H1 (cell line): ENCODE results near the gene GALNT5. TPM values are rescaled to one million over a fixed set of nuclear protein-coding genes. Genes with fewer than 3 reads are reported as not detected.

Experiments
- CHD1 ChIP-seq: IDR thresholded peaks from 2 replicates; pipeline ENCODE4 v1.6.1; 2012; ENCODE audit warnings: low read depth, low read length, improper control_type of control experiment
- HDAC6 ChIP-seq: IDR thresholded peaks from one replicate; pipeline ENCODE4 v1.7.1; 2012; ENCODE audit warnings: low read depth, mild to moderate bottlenecking, inconsistent platforms, low read length, moderate library complexity
- SP1 ChIP-seq: IDR thresholded peaks from 2 replicates; pipeline ENCODE4 v1.6.1; 2011; ENCODE audit warnings: low read depth, low read length
- polyA plus RNA-seq, 7 experiments: library from polyadenylated mRNA; depleted of rRNA in 3 of 7; stranded (reverse) in 5 of 7; unstranded in 2 of 7; fragments of >200 nt in 5 of 7; fragments of 200-250 nt in 2 of 7; gene quantifications; 1 replicate in 5 of 7; 2 replicates in 1 of 7; 4 replicates in 1 of 7; pipeline versions ENCODE4 v1.2.1 to v1.2.3, GENCODE V29; 2011 to 2013; ENCODE audit warnings: missing spikeins in 2 of 7, mixed read lengths in 2 of 7
- total RNA-seq: library from RNA; stranded (reverse); fragmentation: NEBNext Ultra II Directional; extraction: Animal tissue kit (Norgen Biotek cat#: 25700); gene quantifications from 2 replicates; pipeline ENCODE4 v1.2.1, GENCODE V29; 2021
- TF ChIP-seq, protein P1 (sequence below): fragments of 300-600 bp; sonication (generic); IDR thresholded peaks from 2 replicates; pipeline ENCODE4 v1.7.1; 2012; ENCODE audit warnings: low read length, moderate library complexity, mild to moderate bottlenecking, inconsistent platforms; ENCODE audit not compliant: insufficient replicate concordance

The GALNT5 gene
- total and polyA plus RNA-seq, 2 of the 8 experiments (the other 6 are each of a cell fraction or from before 2014, with no cell fraction given), result 0.02 to 0.06 TPM

- TF ChIP-seq, protein P1, sequence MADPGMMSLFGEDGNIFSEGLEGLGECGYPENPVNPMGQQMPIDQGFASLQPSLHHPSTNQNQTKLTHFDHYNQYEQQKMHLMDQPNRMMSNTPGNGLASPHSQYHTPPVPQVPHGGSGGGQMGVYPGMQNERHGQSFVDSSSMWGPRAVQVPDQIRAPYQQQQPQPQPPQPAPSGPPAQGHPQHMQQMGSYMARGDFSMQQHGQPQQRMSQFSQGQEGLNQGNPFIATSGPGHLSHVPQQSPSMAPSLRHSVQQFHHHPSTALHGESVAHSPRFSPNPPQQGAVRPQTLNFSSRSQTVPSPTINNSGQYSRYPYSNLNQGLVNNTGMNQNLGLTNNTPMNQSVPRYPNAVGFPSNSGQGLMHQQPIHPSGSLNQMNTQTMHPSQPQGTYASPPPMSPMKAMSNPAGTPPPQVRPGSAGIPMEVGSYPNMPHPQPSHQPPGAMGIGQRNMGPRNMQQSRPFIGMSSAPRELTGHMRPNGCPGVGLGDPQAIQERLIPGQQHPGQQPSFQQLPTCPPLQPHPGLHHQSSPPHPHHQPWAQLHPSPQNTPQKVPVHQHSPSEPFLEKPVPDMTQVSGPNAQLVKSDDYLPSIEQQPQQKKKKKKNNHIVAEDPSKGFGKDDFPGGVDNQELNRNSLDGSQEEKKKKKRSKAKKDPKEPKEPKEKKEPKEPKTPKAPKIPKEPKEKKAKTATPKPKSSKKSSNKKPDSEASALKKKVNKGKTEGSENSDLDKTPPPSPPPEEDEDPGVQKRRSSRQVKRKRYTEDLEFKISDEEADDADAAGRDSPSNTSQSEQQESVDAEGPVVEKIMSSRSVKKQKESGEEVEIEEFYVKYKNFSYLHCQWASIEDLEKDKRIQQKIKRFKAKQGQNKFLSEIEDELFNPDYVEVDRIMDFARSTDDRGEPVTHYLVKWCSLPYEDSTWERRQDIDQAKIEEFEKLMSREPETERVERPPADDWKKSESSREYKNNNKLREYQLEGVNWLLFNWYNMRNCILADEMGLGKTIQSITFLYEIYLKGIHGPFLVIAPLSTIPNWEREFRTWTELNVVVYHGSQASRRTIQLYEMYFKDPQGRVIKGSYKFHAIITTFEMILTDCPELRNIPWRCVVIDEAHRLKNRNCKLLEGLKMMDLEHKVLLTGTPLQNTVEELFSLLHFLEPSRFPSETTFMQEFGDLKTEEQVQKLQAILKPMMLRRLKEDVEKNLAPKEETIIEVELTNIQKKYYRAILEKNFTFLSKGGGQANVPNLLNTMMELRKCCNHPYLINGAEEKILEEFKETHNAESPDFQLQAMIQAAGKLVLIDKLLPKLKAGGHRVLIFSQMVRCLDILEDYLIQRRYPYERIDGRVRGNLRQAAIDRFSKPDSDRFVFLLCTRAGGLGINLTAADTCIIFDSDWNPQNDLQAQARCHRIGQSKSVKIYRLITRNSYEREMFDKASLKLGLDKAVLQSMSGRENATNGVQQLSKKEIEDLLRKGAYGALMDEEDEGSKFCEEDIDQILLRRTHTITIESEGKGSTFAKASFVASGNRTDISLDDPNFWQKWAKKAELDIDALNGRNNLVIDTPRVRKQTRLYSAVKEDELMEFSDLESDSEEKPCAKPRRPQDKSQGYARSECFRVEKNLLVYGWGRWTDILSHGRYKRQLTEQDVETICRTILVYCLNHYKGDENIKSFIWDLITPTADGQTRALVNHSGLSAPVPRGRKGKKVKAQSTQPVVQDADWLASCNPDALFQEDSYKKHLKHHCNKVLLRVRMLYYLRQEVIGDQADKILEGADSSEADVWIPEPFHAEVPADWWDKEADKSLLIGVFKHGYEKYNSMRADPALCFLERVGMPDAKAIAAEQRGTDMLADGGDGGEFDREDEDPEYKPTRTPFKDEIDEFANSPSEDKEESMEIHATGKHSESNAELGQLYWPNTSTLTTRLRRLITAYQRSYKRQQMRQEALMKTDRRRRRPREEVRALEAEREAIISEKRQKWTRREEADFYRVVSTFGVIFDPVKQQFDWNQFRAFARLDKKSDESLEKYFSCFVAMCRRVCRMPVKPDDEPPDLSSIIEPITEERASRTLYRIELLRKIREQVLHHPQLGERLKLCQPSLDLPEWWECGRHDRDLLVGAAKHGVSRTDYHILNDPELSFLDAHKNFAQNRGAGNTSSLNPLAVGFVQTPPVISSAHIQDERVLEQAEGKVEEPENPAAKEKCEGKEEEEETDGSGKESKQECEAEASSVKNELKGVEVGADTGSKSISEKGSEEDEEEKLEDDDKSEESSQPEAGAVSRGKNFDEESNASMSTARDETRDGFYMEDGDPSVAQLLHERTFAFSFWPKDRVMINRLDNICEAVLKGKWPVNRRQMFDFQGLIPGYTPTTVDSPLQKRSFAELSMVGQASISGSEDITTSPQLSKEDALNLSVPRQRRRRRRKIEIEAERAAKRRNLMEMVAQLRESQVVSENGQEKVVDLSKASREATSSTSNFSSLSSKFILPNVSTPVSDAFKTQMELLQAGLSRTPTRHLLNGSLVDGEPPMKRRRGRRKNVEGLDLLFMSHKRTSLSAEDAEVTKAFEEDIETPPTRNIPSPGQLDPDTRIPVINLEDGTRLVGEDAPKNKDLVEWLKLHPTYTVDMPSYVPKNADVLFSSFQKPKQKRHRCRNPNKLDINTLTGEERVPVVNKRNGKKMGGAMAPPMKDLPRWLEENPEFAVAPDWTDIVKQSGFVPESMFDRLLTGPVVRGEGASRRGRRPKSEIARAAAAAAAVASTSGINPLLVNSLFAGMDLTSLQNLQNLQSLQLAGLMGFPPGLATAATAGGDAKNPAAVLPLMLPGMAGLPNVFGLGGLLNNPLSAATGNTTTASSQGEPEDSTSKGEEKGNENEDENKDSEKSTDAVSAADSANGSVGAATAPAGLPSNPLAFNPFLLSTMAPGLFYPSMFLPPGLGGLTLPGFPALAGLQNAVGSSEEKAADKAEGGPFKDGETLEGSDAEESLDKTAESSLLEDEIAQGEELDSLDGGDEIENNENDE, result no peak
- TF ChIP-seq HDAC6, result no peak
- no peak for TF ChIP-seq CHD1
- no peak for TF ChIP-seq SP1
Measured at GRCh38 chr2:157329524-157329923, 72.0 kb downstream of the GALNT5 start (continued).
